HG03378 (cell line): ENCODE results near the gene PNPLA5.
"Not testable (repeated sequence)": the region's sequence is repeated elsewhere in the genome, so short reads cannot be mapped to it uniquely, and the experiment has no call there.

ENCODE experiments used
- ATAC-seq: cut with Tn5 transposase; IDR thresholded peaks from one replicate; pipeline ENCODE4 v1.9.1; 2021; ENCODE audit warnings: mild to moderate bottlenecking, moderate library complexity; ENCODE audit not compliant: unreplicated experiment

Gene PNPLA5, protein sequence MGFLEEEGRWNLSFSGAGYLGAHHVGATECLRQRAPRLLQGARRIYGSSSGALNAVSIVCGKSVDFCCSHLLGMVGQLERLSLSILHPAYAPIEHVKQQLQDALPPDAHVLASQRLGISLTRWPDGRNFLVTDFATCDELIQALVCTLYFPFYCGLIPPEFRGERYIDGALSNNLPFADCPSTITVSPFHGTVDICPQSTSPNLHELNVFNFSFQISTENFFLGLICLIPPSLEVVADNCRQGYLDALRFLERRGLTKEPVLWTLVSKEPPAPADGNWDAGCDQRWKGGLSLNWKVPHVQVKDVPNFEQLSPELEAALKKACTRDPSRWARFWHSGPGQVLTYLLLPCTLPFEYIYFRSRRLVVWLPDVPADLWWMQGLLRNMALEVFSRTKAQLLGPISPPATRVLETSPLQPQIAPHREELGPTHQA

DNA sequence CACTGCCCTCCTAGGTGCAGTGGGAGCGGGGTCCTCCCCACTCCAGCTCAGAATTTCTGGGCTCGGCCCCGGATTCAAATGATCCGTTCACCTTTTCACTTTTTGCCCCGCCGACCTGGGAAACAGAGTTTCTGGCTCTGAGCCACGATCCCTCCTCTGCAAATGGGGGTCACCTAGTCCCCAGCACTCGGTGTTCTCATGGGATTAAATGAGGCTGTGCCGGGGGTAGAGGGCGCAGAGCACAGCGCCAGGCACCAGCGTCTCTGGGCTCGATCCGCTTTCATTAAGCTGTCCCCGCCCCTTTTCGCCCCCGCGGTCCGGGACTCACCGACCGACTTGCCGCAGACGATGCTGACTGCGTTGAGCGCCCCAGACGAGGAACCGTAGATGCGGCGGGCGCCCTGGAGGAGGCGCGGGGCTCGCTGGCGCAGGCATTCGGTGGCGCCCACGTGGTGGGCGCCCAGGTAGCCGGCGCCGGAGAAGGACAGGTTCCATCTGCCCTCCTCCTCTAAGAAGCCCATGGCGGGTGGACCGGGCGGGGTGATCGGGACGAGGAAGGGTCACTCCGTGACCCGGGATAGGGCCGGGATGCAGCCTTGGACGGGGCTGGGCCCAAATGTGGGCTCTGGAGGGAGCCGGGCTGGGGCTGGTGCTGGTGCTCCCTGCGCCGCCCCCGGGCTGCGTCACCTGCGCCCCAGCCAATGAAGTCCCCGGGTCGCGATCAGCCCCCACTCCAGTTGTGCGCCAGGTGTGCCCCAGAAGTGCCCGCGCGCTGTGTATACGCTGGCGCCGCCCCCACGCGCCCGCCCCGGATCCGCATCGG, at the start of gene PNPLA5:
Gene PNPLA5 (minus strand): TSS at position 654 of the 823 bp plus-strand sequence. CDS start 133 bp downstream, at position 521.
- ATAC-seq = no peak

DNA sequence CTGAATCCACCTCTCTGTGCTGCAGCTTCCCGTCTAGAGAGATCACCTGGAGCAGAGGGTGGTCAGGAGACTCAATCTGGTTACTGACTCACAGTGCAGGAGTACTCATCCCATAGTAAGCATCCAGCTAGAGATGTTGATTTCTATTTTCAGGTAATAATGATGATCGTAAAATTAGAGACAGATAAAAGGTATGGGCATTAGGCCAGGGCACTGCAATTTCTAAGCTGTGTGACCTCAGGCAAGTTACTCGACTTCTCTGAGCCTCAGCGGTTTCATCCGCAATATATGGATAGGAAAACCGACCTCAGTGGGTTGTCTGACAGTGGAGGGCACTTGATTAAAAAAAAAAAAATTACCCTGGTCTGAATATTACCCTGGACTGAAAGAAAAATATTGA, 49.6 kb upstream of the PNPLA5 start:
- ATAC-seq = no peak

DNA sequence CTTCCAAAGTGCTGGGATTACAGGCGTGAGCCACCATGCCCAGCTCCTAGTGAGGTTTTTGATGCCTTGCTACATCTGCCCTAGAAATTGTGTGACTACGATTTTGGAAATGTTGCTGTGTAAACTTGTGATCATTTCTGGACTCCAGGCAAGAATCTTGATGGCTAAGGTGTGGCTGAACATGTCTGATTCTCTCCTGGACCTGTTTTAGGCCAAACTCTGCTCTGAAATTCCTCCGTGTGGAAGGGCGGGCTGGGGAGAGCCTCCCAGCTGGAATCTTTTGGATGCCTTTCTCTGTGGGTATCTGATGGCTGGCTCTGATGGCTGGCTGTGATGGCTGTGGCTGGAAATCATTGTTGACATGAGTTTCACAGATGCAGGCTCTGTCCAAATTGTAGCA, 40.0 kb upstream of the PNPLA5 start:
- no peak for ATAC-seq

DNA sequence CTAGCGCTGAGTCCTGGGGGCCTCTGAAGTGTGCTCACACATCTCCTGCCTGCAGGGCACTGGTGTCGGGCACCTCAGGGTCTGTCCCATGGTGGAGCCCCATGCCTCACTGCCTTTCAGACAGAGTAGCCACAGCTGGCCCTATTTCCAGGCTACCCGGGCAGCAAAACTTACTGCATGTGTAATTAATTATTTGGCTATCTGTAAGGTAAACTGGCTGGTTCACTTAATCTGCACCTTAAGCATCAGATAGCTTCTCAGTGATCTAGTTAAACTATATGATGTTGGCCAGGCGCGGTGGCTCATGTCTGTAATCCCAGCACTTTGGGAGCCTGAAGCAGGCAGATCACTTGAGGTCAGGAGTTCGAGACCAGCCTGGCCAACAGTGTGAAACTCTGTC, 37.1 kb upstream of the PNPLA5 start:
- ATAC-seq = no peak

DNA sequence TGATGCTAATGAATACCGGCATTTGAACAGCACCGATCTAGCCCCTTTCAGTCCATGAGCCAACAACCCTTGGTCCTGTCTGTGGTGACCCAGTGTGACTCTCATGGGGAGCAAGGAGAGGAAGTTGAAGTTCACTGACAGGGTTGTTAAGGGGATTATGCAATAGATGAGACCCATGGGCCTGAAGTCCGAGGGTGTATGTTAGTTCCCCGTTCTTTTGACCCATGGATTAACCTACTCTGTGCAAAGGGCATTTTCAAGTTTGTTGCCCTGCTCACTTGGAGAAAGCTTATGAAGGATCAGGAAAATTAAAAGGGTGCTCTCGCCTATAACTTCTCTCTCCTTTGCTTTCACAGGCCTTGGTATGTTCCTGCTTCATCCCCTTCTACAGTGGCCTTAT, 36.7 kb upstream of the PNPLA5 start:
- no peak for ATAC-seq

DNA sequence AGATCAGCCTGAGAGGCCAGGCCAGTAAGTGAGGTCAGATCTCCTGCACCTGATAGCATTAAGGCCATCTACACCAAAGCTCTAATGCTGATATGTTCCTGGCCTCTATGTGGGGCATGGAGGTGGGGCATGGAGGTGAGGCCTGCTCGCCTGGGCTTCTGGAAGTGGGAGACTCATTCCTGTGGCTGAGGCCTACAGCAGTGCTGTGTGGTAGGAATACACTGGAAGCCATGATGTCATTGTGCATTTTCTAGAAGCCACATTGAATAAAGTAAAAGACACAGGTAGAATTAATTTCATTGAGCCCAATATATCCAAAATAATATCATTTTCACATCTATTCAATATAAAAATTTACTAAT, 34.5 kb upstream of the PNPLA5 start:
- ATAC-seq = no peak

DNA sequence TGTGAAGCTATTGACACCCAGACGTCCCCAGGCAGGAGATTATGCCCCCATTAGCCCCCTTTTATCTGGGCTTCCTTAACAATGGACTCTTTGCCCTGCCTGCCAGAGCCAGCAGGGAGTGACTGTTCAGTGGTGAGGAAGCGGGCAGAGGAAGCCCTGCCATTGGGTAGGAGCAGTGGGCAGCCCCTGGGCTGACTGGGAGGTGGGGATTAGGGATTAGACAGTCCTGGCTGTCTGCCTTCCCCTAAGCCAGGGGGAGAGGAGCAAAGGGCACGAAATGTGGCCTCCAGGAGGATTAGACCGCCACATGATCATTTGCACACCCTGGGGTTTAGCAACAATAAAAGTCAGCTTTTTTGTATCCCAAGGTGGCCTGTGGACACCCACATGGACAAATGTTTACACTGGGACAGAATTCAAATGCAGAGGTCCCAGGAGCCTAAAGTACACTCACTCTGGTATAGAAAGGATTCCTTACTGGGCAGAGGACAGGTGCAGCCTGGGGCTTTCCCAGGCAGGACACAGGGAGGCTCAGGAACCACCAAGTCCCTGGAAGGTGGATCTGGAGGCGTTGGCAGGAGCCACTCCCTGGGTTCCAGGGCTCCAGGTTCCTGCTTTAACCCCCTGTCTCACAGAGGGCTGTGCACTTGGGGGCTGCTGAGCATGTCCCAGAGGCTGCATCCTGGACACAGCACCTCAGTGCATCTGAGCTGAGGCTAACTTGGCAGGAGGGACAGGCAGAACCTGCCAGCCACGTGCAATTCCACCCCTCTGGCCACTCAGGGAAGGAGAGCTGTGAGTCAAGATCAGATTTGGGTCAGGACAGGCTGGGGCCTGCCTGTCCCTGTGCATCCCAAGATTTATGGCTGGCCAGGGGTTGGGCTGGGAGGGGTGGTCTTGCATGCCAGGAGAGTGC, 33.9 kb upstream of the PNPLA5 start:
- ATAC-seq = no peak

DNA sequence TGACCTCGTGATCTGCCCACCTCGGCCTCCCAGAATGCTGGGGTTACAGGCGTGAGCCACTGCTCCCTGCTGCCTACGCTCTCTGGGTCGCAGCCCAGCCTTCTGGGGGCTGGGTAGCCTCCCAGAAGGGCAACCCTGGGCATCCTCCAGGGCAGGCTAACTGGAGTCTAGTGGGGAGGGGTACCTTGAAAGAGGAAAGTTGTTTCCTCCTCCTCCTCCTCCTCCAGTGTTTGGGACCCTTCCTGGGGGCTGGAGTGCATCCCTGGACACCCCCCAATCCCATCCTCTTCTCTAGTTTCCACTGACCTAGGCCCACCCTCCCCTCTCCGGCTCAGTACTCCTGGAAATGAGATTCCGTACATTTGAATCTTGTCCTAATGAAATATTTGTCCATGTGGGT, 33.1 kb upstream of the PNPLA5 start:
- no peak for ATAC-seq

DNA sequence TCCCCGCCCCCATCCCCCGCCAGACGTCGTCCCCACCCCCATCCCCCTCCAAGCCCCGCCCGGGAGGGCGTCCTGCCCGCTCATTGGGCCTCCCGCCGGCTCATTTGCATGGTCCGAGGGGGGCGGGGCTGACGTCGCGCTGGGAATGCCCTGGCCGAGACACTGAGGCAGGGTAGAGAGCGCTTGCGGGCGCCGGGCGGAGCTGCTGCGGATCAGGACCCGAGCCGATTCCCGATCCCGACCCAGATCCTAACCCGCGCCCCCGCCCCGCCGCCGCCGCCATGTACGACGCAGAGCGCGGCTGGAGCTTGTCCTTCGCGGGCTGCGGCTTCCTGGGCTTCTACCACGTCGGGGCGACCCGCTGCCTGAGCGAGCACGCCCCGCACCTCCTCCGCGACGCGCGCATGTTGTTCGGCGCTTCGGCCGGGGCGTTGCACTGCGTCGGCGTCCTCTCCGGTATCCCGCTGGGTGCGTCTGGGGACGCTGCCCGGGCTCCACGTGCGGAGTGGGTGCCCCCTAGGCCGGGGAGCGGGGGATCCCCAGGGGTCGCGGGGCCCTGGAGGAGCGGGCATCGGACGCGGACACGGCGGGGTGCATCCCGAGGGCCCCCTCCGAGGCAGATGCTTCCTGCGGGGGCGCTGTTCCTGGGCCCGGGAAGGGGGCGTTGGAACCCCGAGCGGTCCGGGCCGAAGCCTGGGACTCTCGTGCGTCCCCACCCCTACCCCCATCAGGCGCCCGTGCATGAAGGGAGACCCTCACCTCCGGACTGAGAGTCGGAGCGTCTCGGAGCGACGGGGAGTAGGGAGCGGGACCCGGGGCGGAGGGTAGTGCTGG, 32.0 kb upstream of the PNPLA5 start, which contains the start of gene PNPLA3:
Gene PNPLA3 (plus strand): TSS at position 175 of the 834 bp plus-strand sequence. CDS start 107 bp downstream, at position 282.
- ATAC-seq = no peak

DNA sequence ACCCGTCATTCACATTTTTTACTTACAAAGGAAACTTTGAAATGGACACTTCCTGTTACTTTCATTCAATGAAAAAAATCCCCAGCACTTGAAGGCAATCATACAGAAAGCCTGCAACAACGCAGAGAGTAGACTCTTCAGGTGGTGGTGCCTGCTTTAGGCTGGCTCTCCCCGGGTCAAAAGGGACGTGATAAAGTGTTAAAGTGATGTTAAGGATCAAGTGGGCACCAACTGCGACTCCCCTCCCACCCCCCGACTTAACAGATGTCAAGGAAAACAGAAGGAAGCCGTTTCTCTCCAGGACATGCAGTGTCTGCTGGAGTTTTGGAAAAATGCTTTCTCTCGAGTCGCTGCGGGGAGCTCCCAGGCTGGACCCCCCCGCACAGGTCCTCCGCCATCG, 31.4 kb upstream of the PNPLA5 start:
- no peak for ATAC-seq

DNA sequence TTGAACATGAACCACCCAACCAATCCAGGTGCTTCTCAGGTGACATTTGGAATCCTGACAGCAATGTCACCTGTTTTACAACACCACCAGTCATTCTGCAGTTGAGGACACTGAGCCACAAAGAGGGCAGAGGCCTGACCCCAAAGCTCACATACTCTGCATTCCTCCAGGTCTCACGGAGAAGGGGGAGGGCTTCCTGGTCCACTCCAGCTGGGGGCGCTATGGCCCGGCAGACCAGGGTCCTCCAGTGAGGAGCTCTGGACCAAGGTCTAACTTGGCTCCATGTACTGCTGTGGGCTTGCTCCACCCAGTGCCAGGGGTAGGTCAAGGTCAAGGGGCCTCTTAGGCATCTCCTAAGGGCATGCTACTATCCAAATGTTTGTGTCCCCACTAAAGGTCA, 30.3 kb upstream of the PNPLA5 start:
- no peak for ATAC-seq

DNA sequence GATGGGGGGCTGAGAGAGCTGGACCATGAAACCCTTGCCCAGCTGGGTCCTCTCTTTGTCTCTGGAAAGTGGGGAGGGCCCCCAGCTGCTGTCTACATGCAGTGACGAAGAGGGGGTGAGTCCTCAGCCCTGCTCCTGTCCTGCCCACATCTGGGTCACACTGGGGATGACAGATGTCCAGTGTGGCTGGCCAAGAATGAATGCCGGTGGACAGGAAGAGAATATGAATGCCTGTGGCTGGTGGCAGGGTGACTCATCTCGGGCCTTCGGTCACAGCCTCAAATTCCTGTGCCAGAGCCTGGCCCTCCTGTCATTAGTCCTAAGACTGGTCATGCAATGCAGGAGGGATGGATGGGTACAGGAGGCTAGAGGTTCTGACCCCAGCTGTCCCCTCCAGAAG, 29.6 kb upstream of the PNPLA5 start:
- no peak for ATAC-seq

DNA sequence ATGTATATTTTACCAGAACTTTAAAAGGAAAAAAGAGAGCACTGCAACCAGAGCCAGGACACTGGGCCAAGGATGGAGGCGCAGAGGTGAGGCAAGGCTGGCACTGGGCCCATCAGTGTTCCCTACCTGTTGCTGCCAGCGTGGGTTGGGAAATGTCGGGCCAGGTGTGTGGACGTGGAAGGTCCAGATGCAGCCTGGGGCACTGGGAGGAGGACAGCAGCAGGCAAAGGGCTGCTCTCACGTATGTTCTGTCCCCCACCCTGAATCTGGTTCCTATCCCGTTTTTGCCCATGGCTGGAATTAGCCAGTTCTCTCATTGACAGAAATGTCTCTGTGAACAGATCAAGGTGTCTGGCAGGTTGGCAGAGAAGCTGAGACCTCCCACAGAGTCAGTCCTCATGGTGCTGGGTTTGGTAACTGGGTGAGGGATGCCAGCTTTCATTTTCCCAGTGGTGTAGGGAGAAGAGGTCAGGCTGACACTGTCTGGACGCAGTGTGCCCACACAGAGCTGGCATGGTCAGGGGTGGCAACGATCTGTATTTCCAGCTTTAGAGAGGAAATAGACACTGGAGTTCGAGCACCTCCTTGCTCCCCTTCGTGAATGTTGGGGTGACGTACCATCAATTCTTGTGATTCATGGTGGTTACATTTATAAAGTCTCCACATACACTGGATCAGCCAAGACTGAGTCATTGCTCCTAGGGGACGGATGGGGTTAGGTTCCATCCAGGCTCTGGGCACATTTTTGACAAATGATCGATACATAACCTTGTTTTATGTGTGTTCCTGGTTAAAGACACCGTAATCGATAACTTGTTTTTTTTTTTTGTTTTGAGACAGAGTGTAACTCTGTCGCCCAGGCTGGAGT, 27.5 kb upstream of the PNPLA5 start:
- ATAC-seq = no peak

DNA sequence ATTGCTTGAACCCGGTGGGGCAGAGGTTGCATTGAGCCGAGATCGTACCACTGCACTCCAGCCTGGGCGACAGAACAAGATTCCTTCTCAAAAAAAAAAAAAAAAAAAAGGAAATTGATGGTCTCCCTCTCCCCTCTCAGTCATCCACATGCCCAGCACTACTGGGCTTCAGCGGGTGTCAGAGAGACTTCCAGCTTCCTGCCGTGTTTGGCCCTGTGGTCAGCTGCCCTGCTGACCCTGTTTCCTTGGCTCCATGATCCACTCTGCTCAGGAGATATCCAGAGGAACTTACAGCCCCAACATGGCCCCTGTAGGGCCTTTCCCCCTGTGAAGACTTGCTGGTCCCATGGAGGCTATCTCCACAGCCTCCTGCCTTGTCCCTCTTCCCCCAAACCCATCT, 25.7 kb upstream of the PNPLA5 start:
- ATAC-seq = no peak

DNA sequence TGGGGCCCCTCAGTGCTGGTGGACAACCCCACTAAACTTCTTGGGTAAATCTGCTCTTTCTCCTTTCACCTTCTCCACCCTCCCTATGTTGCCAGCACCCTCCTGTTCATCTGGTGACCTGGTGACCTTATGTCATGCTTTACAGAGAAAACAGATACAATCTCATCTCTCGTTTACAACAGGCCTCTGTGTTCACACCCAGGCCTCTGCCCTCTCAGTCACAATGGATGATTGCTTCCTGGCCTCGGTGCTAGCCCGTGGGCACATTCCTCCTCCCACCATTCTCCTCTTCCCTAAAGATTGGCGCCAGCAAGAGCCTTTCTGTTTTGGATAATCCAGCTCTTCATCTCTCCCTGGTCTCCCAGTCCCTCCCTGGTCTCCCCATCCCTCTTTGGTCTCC, 19.5 kb upstream of the PNPLA5 start:
- ATAC-seq = no peak

DNA sequence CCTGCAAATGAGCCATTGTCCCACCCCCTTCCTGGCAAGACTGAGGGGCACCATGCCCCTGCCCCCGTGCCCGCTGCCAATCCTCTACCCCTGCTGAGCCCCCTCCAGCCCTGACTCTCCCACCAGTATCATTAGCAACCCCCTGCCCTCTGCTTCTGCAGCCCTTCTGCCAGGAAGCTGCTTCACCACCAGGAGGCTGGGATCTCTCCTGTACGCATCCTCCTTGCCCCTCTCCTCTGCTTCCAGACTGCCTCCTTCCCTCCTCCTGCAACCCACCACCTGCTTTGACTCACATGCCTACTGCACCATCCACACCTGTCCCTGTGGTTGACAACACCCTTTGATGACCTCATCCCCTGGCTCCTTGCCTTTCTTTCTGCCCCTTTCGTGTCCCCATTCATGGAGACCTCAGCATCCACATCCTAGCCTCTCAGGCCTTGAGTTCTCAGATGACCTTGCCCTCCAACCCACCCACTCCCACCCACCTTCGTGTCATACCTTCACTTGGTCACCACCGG, 18.4 kb upstream of the PNPLA5 start:
- no peak for ATAC-seq

DNA sequence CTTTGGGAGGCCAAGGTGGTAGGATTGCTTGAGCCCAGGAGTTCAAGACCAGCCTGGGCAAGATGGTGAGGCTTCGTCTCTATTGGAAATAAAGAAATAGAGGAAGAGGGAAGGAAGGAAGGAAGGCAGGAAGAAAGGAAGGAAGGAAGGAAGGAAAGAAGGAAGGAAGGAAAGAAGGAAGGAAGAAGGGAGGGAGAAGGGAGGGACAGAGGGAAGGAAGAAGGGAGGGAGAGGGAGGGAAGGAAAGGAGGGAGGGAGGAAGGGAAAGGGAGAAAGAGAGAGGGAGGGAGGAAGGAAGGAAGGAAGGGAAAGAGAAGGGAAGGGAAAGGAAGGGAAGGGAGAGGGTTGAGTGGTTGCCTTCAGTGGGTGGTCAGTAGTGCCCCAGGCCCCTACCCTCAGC, 17.9 kb upstream of the PNPLA5 start:
- ATAC-seq = no peak

DNA sequence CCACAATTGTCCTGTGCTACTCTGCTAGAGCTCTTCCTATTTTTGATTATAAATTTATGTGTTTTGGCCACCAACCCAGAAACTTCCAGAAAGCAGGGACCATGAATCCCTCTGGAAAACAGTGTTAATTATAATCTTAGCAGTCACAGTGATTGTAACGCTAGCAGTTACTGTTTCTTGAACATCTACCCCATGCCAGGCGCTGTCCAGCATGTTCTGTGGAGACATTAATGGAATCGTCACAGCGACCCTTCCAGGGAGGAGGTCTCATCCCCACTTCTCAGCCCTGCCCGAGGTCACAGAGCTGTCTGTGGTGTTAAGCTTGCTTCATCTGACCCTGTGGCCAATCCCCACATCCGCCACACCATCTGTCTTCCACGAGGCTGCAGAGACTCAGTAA, 13.9 kb upstream of the PNPLA5 start:
- no peak for ATAC-seq

DNA sequence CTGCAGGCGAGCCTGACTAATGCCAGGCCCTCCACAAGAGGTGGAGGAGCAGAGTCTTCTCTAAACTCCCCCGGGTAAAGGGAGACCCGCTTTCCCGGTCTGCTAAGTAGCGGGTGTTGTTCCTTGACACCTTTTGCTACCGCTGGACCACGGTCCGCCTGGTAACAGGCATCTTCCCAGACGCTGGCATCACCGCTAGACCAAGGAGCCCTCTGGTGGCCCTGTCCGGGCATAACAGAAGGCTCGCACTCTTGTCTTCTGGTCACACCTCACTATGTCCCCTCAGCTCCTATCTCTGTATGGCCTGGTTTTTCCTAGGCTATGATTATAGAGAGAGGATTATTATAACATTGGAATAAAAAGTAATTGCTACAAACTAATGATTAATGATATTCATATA, 12.6 kb upstream of the PNPLA5 start:
- not testable (repeated sequence) for ATAC-seq
